ENCODE measurements around the gene SORCS2.

The SORCS2 gene

GRCh38 chr4:7362862-7363430 is 170.6 kb downstream of the SORCS2 start:
- no peak for DNase-seq

- no peak for DNase-seq
Measured at GRCh38 chr4:7364979-7365378, 172.6 kb downstream of the SORCS2 start.

GRCh38 chr4:7365462-7366179 is 173.3 kb downstream of the SORCS2 start:
- no peak for DNase-seq

DNA sequence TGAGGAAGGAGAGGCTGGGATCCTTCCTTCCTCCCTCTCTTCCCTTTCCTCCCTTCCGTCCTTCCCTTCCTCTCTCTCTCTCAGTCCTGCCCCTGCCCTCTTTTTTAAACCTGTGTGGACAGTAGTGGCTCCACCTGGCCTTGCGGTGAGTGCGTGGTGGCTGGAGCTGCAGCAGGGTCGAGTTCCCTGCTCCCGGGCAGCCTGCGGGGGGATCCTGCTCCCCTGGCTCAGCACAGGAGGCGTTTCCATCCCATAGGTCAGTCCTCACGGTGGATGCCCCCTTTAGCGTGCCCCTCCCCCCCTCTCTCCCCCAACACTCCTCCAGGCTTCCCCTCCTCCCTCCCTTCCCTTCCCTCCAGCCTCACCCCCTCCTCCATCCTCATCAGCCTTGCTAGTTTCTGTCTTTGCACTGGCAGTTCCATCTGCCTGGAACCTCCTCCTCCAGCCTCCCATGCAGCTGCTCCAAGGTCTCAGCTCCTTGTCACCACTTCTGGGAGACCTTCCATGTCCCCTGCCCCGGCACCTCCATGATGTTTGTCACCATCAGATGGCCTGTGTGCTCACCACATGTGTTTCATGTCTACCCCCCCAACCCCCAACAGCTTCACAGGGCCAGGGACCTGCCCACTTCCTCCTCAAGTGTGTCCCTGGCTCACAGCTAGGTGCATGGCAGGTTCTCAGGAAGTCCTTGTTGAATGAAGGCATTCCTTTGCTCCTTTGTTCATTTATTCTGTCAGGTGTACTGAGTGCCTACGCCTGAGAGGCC is 174.0 kb downstream of the SORCS2 start:
- DNase-seq = no peak

DNA sequence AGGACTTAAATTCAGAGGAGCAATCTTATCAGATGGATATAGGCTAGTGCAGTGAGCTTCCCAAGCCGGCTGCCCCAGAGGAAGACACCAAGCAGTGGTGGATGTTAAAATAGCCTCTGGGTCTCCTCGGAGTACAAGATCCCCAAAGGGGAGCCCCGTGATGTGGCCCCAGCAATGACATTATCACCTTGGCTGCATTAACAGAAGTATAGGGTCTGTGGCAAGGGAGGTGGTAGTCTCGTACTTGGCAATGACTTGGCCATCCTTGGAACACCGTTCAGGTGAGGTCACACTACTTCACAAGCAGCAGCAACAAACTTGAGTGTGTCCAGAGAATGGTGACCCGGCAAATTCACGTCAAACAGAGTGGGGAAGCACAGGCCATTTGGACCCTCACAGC is 174.6 kb downstream of the SORCS2 start:
- DNase-seq = no peak

GRCh38 chr4:7367406-7367805 is 175.1 kb downstream of the SORCS2 start:
- no peak for DNase-seq

DNA sequence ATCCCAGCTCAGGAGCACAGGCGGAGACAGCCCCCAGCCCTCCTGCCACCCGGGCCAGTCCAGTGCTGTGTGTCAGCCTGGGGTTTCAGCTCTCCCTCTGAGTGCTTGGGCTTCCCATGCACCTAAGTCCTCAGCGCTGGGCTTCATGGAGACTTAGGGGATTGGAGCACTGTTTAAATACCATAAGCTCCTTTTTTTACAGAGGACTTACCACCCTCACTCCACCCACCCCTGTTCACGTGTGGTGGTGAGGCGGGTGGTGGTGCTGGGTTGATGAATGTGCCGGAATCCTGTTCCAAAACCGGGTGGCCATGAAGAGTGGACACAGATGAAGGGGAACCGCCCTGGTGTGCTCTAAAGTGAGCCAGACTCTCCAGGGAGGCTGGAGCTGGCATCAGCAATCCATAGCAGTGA is 175.5 kb downstream of the SORCS2 start:
- DNase-seq = no peak

- DNase-seq = no peak
Measured at GRCh38 chr4:7368296-7368695, 176.0 kb downstream of the SORCS2 start.

DNA sequence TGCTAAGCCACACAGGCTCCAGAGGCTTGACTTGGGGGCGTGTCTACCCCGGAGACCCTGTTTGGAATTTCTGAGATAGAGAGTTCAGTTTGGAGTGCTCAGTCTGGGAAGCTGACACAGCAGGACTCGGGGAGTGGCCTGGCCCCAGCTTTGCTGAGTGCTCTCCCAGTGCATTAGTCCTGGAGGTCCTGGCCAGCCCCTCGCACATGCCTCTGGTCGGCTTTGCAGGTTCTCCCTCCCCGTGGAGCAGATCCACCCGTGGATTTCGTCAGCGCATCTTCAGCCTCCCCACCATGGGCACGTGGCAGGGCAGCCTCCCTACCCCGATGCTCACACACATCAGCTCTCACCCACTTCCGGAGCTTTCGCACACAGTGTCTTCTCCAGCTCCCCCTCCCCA is 177.2 kb downstream of the SORCS2 start:
- no peak for DNase-seq

DNA sequence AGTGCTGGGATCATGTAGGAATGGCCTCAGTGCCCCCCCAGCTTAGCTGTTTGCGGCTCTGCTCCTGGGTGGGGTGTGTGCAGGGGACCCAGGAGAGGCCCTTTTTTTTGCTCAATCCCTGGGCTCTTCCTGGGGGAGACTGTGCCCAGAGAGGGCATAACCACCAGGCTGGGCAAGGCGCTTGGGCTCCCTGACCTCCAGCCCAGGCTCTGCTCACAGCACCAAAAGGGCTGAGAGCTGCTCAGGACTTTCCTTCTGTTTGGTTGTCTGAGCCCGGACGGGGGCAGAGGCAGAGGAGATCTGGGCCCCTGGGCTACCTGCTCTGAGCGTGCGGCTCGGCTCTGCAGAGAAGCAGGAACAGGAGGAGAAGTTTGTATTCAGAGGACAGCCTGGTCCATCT is 177.7 kb downstream of the SORCS2 start:
- no peak for DNase-seq

DNA sequence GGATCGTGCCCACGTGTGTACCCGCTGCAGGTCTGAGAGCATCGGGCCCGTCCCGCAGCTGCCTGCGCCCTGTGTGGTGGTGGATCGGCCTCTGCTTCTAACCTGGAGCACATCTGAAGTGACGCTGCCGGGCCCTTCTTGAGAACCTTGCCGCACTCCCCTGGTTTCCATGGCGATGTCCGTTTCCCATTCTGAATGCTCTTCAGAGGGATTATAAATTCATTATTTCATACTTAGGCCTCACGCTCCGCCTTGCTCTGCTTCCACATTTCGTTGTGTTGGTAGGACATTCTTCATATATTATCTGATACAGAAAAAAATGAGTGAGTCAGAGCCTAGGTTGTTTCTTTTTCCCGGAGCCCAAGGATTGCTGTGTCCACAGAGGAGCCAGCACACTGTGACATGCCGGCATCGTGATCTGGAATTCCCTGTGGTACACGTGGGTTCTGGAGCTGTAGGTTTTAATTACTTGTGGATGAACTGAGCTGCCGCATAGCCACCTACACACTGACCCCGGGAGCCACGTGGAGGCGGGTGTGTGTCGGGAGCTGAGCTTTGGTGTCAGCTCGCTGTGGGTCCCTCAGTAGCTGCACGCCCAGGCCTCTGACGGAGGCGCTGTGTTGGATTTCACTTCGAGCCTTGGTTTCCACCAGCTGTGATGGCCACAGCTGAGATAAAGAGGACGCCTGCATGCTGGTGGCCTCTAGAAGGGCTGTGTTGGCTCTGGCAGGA is 179.0 kb downstream of the SORCS2 start:
- no peak for DNase-seq

GRCh38 chr4:7372673-7373072 is 180.3 kb downstream of the SORCS2 start:
- DNase-seq = no peak

DNA sequence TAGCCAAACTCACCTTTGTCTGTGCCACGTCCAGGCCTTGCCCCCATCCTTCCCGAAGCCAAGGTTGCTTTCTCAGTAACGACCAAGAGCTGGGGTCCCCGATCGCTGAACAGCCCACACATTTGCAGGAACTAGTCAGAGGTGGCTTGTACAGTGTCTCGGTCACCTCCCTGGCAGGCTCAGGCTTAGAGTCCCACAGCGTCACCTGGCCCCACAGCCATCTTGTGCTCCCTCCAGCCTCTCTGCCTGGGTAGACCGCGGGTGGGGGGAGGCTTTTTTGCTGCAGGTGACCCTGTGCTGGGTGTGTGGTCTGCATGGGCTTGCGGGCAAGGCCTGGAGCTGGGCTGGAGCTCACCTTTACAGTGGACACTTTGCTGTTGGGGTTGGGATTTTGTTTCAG is 182.2 kb downstream of the SORCS2 start:
- no peak for DNase-seq

DNA sequence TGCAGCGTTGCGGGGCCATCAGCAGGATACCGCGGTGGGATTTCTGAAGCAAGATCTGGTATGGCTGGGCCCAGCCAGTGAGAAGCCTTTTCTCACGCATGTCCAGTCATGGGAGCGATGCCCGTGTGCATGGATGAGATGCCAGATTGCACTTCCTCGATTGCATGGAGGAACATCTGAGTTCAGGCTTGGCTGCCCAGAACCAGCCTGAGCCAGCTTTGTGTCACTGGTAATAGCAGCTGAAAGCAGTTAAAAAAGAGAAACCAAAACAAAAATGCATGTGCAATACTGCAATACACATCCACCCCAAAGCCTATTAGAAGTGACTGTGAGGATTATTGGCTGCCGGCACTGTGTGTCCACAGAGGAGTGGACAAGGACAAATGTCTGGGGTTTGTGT is 183.1 kb downstream of the SORCS2 start:
- DNase-seq = no peak

DNA sequence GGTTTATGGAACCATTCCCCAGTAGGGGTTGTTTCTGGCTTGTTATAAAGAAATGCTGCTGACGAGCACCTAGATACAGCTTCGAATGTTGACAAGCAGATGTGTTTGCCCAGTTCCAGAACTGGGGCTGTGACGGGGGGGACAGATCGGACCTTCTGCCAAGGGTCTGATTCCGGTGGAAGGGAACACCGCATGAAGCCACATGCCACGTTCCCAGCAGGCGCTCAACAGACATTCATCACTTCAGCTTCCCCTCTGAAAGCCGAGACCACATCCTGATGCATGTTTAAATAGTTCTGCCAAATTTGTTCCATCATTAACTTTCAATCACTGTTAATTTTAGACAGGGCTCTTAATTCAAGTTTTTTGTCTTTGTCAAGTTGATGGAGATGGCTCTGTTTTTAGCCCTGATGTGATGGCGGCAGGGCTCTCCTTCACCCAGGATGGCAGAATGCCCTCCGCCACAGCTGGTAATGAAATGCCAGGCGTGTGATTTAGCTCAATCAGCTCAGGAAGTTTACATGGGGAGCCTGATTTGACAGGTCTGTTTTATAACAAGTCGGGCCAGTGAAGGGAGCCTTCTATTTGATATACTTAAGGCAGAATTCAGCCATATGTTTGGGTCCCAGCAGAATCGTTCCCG is 185.0 kb downstream of the SORCS2 start:
- DNase-seq = no peak

GRCh38 chr4:7379186-7379585 is 186.8 kb downstream of the SORCS2 start:
- no peak for DNase-seq

GRCh38 chr4:7379719-7380118 is 187.4 kb downstream of the SORCS2 start:
- no peak for DNase-seq

- DNase-seq = no peak
Measured at GRCh38 chr4:7381221-7381889, 189.0 kb downstream of the SORCS2 start.

DNA sequence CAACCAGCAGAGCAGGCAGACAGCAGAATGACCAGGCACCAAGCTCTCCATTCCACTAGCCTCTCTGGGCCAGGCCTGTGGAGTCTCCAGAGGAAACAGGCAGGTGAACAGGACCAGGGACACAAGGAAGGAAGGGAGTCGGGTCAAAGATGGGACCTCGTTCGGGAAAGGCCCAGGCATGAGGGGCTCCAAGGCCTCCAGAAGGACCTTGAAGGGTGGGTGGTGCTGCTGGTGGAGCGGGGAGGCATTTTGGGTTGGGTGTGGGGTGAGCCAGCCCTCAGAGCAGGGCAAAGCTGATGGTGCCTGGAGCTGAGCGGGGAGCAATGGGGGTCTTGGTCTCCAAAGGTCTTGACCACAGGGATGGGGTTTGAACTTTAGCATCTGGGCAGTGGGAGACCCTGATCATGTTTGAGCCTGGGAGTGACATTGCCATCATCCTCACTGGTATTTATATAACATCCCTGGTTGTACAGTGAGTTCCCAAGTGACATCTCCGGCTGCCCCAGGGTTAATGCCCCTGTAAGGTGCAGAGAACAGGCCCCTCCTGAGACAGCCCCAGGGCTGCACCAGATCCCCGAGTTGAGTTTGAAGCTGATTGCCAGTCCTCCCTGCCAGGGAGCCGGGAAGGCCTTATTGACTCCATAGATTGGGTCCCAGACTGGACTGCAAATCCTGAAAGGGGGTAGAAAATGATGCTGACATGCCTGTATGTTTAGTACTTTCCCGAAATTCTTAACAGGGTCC is 189.7 kb downstream of the SORCS2 start:
- DNase-seq = no peak

- DNase-seq = no peak
Measured at GRCh38 chr4:7382634-7383014, 190.3 kb downstream of the SORCS2 start.

- DNase-seq = no peak
Measured at GRCh38 chr4:7383266-7383665, 190.9 kb downstream of the SORCS2 start.

Data from stimulated activated CD4-positive, alpha-beta T cell treated with anti-CD3 and anti-CD28 coated beads, Interleukin-4, amount 100 ng/mL, for 1 hour (primary cell).